HL-60/S4 treated with phorbol 12-myristate 13-acetate at 8.2 ng/mL for 4 days and 3 days (cell line): ENCODE results near the gene RASGEF1B.

Experiments used
- in situ Hi-C: fragments of 300-500 bp; cut with MboI; formaldehyde crosslinking; loops from 2 replicates; pipeline ENCODE4 v1.15.0; 2022; ENCODE audit warnings: low sequenced_read_pairs

RASGEF1B gene

GRCh38 chr4:81436941-81437574 lies 34.6 kb downstream of the RASGEF1B start:
- in situ Hi-C loops = no loop called here

- in situ Hi-C loops = no loop called here
Measured at GRCh38 chr4:81436096-81436495, 35.6 kb downstream of the RASGEF1B start.

- in situ Hi-C loops = no loop called here
Measured at GRCh38 chr4:81432825-81433224, 38.9 kb downstream of the RASGEF1B start.

- in situ Hi-C loops = no loop called here
Measured at GRCh38 chr4:81431971-81432370, 39.7 kb downstream of the RASGEF1B start.

- in situ Hi-C loops = no loop called here
Measured at GRCh38 chr4:81429607-81430006, 42.1 kb downstream of the RASGEF1B start.

- in situ Hi-C loops = no loop called here
Measured at GRCh38 chr4:81429031-81429430, 42.7 kb downstream of the RASGEF1B start.

- in situ Hi-C loops = no loop called here
Measured at GRCh38 chr4:81428002-81428401, 43.7 kb downstream of the RASGEF1B start.

GRCh38 chr4:81427344-81427821 lies 44.3 kb downstream of the RASGEF1B start:
- in situ Hi-C loops = no loop called here

GRCh38 chr4:81426770-81427289 lies 44.9 kb downstream of the RASGEF1B start:
- in situ Hi-C loops = no loop called here

GRCh38 chr4:81424816-81425755 lies 46.6 kb downstream of the RASGEF1B start:
- in situ Hi-C loops = loop anchor here (25.0 kb wide), 1 partner anchor 787 kb away; no protein-coding TSS in a partner anchor

GRCh38 chr4:81424336-81424735 lies 47.4 kb downstream of the RASGEF1B start:
- in situ Hi-C loops = loop anchor here (25.0 kb wide), 1 partner anchor 788 kb away; no protein-coding TSS in a partner anchor

GRCh38 chr4:81422595-81422994 lies 49.1 kb downstream of the RASGEF1B start:
- in situ Hi-C loops = loop anchor here (25.0 kb wide), 1 partner anchor 790 kb away; no protein-coding TSS in a partner anchor

- in situ Hi-C loops = loop anchor here (25.0 kb wide), 1 partner anchor 791 kb away; no protein-coding TSS in a partner anchor
Measured at GRCh38 chr4:81421346-81422218, 50.1 kb downstream of the RASGEF1B start.

- in situ Hi-C loops = loop anchor here (25.0 kb wide), 1 partner anchor 794 kb away; no protein-coding TSS in a partner anchor
Measured at GRCh38 chr4:81418572-81418971, 53.1 kb downstream of the RASGEF1B start.

GRCh38 chr4:81412946-81413495 lies 58.7 kb downstream of the RASGEF1B start:
- in situ Hi-C loops = loop anchor here (25.0 kb wide), 1 partner anchor 799 kb away; no protein-coding TSS in a partner anchor

- in situ Hi-C loops = loop anchor here (25.0 kb wide), 1 partner anchor 802 kb away; no protein-coding TSS in a partner anchor
Measured at GRCh38 chr4:81410680-81411079, 61.0 kb downstream of the RASGEF1B start.

- in situ Hi-C loops = loop anchor here (10.0 to 25.0 kb wide), 2 partner anchors 425 to 802 kb away; no protein-coding TSS in a partner anchor
Measured at GRCh38 chr4:81409836-81410235, 61.9 kb downstream of the RASGEF1B start.

GRCh38 chr4:81408341-81408740 lies 63.4 kb downstream of the RASGEF1B start:
- in situ Hi-C loops = loop anchor here (10.0 to 25.0 kb wide), 2 partner anchors 426 to 804 kb away; no protein-coding TSS in a partner anchor

GRCh38 chr4:81407726-81408125 lies 64.0 kb downstream of the RASGEF1B start:
- in situ Hi-C loops = loop anchor here (10.0 to 25.0 kb wide), 2 partner anchors 427 to 805 kb away; no protein-coding TSS in a partner anchor
